Hepatocyte (in vitro differentiated cells): Measurements from ENCODE around the gene LITAF. TPM values are rescaled to one million over a fixed set of nuclear protein-coding genes. Genes with fewer than 3 reads are reported as not detected.

Source experiments
- DNase-seq: peaks from one replicate; pipeline ENCODE4 v3.0.0-alpha.2; 2016; ENCODE audit warnings: low spot score
- H2AFZ ChIP-seq: fragments of 200-600 bp; sonication (generic); 2 replicates; pipeline ENCODE4 v1.6.0; 2016; ENCODE audit warnings: antibody characterized with exemption, mild to moderate bottlenecking
- H3K27ac ChIP-seq: fragments of 200-600 bp; sonication (generic); 2 replicates; pipeline ENCODE4 v1.5.1; 2016; ENCODE audit warnings: mild to moderate bottlenecking
- H3K27me3 ChIP-seq: fragments of 200-600 bp; sonication (generic); 2 replicates; pipeline ENCODE4 v1.6.1; 2016
- H3K36me3 ChIP-seq: fragments of 200-600 bp; sonication (generic); replicated peaks from 2 replicates; pipeline ENCODE4 v1.5.1; 2016; ENCODE audit warnings: low read depth; ENCODE audit not compliant: insufficient read depth
- H3K4me1 ChIP-seq: fragments of 200-600 bp; sonication (generic); 2 replicates; pipeline ENCODE4 v1.5.1; 2016; ENCODE audit warnings: mild to moderate bottlenecking, moderate library complexity; ENCODE audit not compliant: insufficient read depth
- H3K4me2 ChIP-seq: fragments of 200-600 bp; sonication (generic); 2 replicates; pipeline ENCODE4 v1.6.0; 2016
- H3K4me3 ChIP-seq: fragments of 200-600 bp; sonication (generic); 2 replicates; pipeline ENCODE4 v1.5.1; 2016; ENCODE audit warnings: mild to moderate bottlenecking
- H3K79me2 ChIP-seq: fragments of 200-600 bp; sonication (generic); 2 replicates; pipeline ENCODE4 v1.6.0; 2017; ENCODE audit warnings: mild to moderate bottlenecking
- H3K9me2 ChIP-seq: fragments of 200-600 bp; sonication (generic); replicated peaks from 2 replicates; pipeline ENCODE4 v1.6.0; 2017; ENCODE audit warnings: mild to moderate bottlenecking; ENCODE audit not compliant: insufficient read depth
- H3K9me3 ChIP-seq: fragments of 200-600 bp; sonication (generic); 2 replicates; pipeline ENCODE4 v1.5.1; 2016; ENCODE audit warnings: low read depth, mild to moderate bottlenecking
- H4K20me1 ChIP-seq: fragments of 200-600 bp; sonication (generic); 2 replicates; pipeline ENCODE4 v1.6.0; 2016; ENCODE audit warnings: mild to moderate bottlenecking; ENCODE audit not compliant: insufficient read depth, poor library complexity, severe bottlenecking
- EZH2 ChIP-seq: fragments of 200-600 bp; sonication (generic); IDR thresholded peaks from 2 replicates; pipeline ENCODE4 v1.6.1; 2016; ENCODE audit warnings: antibody characterized with exemption, mild to moderate bottlenecking, borderline replicate concordance
- EZH2phosphoT487 ChIP-seq: fragments of 200-600 bp; sonication (generic); IDR thresholded peaks from one replicate; pipeline ENCODE4 v1.6.1; 2018; ENCODE audit warnings: antibody characterized with exemption, mild to moderate bottlenecking, low read depth, moderate library complexity; ENCODE audit not compliant: unreplicated experiment, severe bottlenecking
- WGBS: methylation state at CpG from one replicate; pipeline ENCODE4 v1.1.6; 2016; ENCODE audit warnings: low lambda C conversion rate; ENCODE audit errors: missing lambda C conversion rate; 5-methylcytosine and 5-hydroxymethylcytosine counted together
- polyA plus RNA-seq: library from polyadenylated mRNA; unstranded; fragments of >200 nt; fragmentation: Nextera tagmentation; extraction: Ambion mirVana; gene quantifications from 2 replicates; pipeline ENCODE4 v1.2.1, GENCODE V29; 2016
- total RNA-seq: library from RNA; depleted of rRNA; stranded (reverse); fragments of >200 nt; gene quantifications from 2 replicates; pipeline ENCODE4 v1.2.3, GENCODE V29; 2014
- TF ChIP-seq, protein P1 (sequence below): fragments of 200-600 bp; sonication (generic); IDR thresholded peaks from 2 replicates; pipeline ENCODE4 v1.5.1; 2016; ENCODE audit warnings: antibody characterized with exemption, mild to moderate bottlenecking; ENCODE audit not compliant: poor library complexity

LITAF gene
- total and polyA plus RNA-seq, 2 experiments from 2014 or later = 65.6 to 134 TPM

DNA sequence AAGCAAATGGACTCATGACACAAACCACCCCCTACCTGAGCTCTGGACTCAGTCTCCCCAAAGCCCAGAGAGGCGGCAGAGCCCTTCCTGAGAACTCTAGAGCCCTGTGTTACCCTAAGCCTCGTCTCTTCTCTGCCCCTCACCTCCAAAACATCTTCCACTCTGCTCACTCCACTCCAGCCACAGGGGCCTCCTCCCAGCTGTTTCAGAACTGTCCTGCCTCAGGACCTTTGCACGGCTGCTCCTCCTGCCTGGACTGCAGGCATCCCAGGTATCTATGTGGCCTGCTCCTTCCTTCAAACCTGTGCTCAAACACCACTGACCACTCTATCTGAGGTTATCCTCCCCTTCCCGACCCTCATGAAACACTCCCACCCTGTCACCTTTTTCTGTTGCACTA lies 12.9 kb upstream of the LITAF start:
- H3K27ac ChIP-seq = no peak overlapping the region
- H3K9me3 ChIP-seq = no peaks in the 10 kb centered on the region
- no peaks in the 10 kb centered on the region for H3K79me2 ChIP-seq
- 94% methylated on average over 4 of the region's 4 CpGs for WGBS
- no peak for DNase-seq
- no peaks in the 10 kb centered on the region for H3K27me3 ChIP-seq
- no peaks in the 10 kb centered on the region for H3K36me3 ChIP-seq
- no peak overlapping the region for H3K4me2 ChIP-seq
- H3K4me3 ChIP-seq = no peak overlapping the region
- TF ChIP-seq, protein P1, sequence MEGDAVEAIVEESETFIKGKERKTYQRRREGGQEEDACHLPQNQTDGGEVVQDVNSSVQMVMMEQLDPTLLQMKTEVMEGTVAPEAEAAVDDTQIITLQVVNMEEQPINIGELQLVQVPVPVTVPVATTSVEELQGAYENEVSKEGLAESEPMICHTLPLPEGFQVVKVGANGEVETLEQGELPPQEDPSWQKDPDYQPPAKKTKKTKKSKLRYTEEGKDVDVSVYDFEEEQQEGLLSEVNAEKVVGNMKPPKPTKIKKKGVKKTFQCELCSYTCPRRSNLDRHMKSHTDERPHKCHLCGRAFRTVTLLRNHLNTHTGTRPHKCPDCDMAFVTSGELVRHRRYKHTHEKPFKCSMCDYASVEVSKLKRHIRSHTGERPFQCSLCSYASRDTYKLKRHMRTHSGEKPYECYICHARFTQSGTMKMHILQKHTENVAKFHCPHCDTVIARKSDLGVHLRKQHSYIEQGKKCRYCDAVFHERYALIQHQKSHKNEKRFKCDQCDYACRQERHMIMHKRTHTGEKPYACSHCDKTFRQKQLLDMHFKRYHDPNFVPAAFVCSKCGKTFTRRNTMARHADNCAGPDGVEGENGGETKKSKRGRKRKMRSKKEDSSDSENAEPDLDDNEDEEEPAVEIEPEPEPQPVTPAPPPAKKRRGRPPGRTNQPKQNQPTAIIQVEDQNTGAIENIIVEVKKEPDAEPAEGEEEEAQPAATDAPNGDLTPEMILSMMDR = no peak
- TF ChIP-seq EZH2 = no peak
- no peak for TF ChIP-seq EZH2phosphoT487
- H3K9me2 ChIP-seq = no peaks in the 10 kb centered on the region
- peaks cover 28% of the 10 kb centered on the region for H3K4me1 ChIP-seq
- no peak overlapping the region for H2AFZ ChIP-seq
- no peaks in the 10 kb centered on the region for H4K20me1 ChIP-seq

DNA sequence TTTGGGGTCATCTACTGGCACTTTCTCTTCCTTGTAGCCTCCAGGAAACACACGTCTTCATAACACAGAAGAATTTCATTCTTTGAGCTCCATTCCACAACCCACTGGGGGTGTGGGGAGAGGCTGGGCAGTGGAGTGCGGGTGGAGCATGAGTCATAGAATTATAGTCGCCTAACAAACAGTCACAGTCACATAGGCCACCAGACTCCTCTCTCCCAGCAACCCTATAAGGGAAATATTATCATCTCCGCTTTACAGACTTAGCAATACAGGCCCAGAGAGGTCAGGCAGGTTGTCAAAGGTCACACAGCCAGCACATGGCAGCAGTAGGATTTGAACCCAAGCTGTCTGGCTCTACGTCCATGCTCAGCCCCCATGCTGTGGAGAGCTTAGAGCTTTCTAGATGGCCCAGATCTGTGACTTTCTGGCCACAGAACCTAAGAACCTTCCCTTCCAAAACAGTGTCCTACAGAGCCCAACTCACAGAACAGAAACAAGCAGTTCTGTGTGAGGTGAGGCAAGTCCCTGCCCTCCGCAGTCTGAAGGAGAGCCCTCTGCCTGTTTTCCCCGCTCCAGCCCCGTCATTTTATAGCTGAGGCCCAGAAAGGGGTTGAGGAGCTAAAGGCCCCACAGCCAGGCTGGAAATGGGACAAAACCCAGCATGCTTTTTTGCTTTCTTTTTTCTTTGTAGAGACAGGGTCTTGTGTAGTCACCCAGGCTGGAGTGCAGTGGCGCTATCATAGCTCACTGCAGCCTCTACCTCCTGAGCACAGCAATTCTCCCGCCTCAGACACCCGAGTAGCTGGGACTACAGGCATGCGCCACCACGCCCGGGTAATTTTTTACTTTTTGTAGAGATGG lies 10.7 kb upstream of the LITAF start:
- no peaks in the 10 kb centered on the region for H3K27me3 ChIP-seq
- no peak overlapping the region for H2AFZ ChIP-seq
- no peaks in the 10 kb centered on the region for H3K36me3 ChIP-seq
- H3K27ac ChIP-seq = peak overlapping the region; percentile 93
- H3K4me3 ChIP-seq = no peak overlapping the region
- DNase-seq = peak; percentile 81
- TF ChIP-seq, protein P1 = no peak
- TF ChIP-seq EZH2 (no peak), EZH2phosphoT487 (no peak)
- WGBS = 47% methylated on average over 14 of the region's 14 CpGs
- peak overlapping the region; percentile 63 for H3K4me2 ChIP-seq
- peaks cover 28% of the 10 kb centered on the region for H3K4me1 ChIP-seq
- H3K9me2 ChIP-seq = no peaks in the 10 kb centered on the region
- H3K9me3 ChIP-seq = no peaks in the 10 kb centered on the region
- H3K79me2 ChIP-seq = no peaks in the 10 kb centered on the region
- H4K20me1 ChIP-seq = no peaks in the 10 kb centered on the region

DNA sequence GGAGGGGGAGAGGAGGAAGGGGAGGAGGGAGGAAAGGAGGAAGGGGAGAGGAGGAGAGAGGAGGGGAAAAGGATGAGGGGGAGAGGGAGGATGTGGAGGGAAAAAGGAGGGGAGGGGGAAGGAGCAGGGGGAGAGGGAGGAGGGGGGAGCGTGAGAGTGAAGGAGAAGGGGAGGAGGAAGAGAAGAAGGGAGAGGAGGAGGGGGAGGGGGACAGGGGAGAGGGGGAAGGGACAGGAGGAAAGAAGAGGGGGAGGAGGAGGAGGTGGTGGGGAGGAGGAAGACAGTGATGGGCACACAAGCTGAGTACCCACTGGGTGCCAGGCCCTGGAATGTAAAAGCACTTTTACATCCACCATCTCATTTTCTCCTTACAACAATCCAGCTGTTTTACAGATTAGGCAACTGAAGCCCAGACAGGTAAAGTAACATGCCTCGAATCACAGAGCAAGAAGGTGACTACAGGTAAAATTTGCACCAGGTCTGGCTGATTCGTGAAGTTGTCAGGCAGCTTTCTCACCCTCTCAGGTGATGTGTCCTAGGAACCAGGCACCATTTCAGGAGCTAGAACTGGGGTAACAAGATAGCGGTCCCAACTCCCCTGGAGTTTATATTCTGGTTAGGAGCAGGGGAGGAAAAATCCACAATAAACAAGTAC lies 10.0 kb upstream of the LITAF start:
- Histone ChIP-seq H4K20me1 (no peaks in the 10 kb centered on the region), H3K36me3 (no peaks in the 10 kb centered on the region), H3K79me2 (no peaks in the 10 kb centered on the region), H2AFZ (no peak overlapping the region), H3K27ac (peak overlapping the region; percentile 93), H3K4me3 (no peak overlapping the region), H3K9me2 (no peaks in the 10 kb centered on the region), H3K9me3 (no peaks in the 10 kb centered on the region), H3K4me2 (peak overlapping the region; percentile 63), H3K4me1 (peaks cover 28% of the 10 kb centered on the region), H3K27me3 (no peaks in the 10 kb centered on the region)
- WGBS = 68% methylated on average over 3 of the region's 4 CpGs
- TF ChIP-seq EZH2phosphoT487 (no peak), EZH2 (no peak)
- TF ChIP-seq, protein P1 = no peak
- no peak for DNase-seq
